Omental fat pad (tissue), 4 donors: ENCODE measurements around the gene CNTNAP2. TPM values are rescaled to one million over a fixed set of nuclear protein-coding genes. Genes with fewer than 3 reads are reported as not detected.

Experiments used
- ATAC-seq: fragments of 150-250 bp; one replicate; pipeline ENCODE4 v1.9.1; 2016; ENCODE audit warnings: mild to moderate bottlenecking, moderate library complexity; ENCODE audit not compliant: low FRiP score
- DNase-seq: peaks from one replicate; pipeline ENCODE4 v3.0.0-alpha.2; 2019; ENCODE audit warnings: low spot score
- CTCF ChIP-seq, 3 donors: fragments of 450-650 bp; IDR thresholded peaks; one replicate each; pipeline ENCODE4 v1.5.1; 2016 to 2017; ENCODE audit warnings: antibody characterized with exemption in 3 of 3, mild to moderate bottlenecking in 3 of 3, moderate library complexity in 2 of 3
- total RNA-seq, 4 donors: library from RNA; depleted of rRNA; stranded (reverse); fragments of >200 nt; gene quantifications; one replicate each; pipeline ENCODE4 v1.1.0, GENCODE V29; 2016

The CNTNAP2 gene
- total RNA-seq, 4 donors from 2014 or later: 0.38 to 1.5 (median 1.1) TPM; not detected in 1

GRCh38 chr7:147070886-147071285 is 954.3 kb downstream of the CNTNAP2 start:
- no peak for TF ChIP-seq CTCF (IDR thresholded peaks at IDR 0.05)
- ATAC-seq (no peak), DNase-seq (no peak)

GRCh38 chr7:147071536-147071935 is 954.9 kb downstream of the CNTNAP2 start:
- DNase-seq (no peak), ATAC-seq (no peak)
- TF ChIP-seq CTCF (IDR thresholded peaks at IDR 0.05): no peak

GRCh38 chr7:147078312-147078711 is 961.7 kb downstream of the CNTNAP2 start:
- ATAC-seq: no peak
- no peak for DNase-seq
- TF ChIP-seq CTCF (IDR thresholded peaks at IDR 0.05): no peak

GRCh38 chr7:147079083-147079482 is 962.5 kb downstream of the CNTNAP2 start:
- no peak for TF ChIP-seq CTCF (IDR thresholded peaks at IDR 0.05)
- DNase-seq: no peak
- ATAC-seq: no peak

GRCh38 chr7:147079921-147080420 is 963.4 kb downstream of the CNTNAP2 start:
- TF ChIP-seq CTCF (IDR thresholded peaks at IDR 0.05): no peak
- ATAC-seq (no peak), DNase-seq (no peak)

- ATAC-seq (no peak), DNase-seq (no peak)
- no peak for TF ChIP-seq CTCF (IDR thresholded peaks at IDR 0.05)
Measured at GRCh38 chr7:147081117-147081516, 964.5 kb downstream of the CNTNAP2 start.

- DNase-seq: no peak
- TF ChIP-seq CTCF (IDR thresholded peaks at IDR 0.05): no peak
- no peak for ATAC-seq
Measured at GRCh38 chr7:147089051-147089461, 972.5 kb downstream of the CNTNAP2 start.
